WTC11 (cell line): ENCODE results near the gene STK11. TPM values are rescaled to one million over a fixed set of nuclear protein-coding genes. Genes with fewer than 3 reads are reported as not detected.

ENCODE experiments used
- ATAC-seq: fragments of 200-7000 bp; cut with Tn5 transposase; 2 replicates; pipeline ENCODE4 v1.10.0; 2021; ENCODE audit warnings: mild to moderate bottlenecking, moderate library complexity
- CTCF ChIA-PET: fragments of 300-600 bp; sonication (Branson Sonifier 250); formaldehyde crosslinking; loops from one replicate; lab custom pipeline; 2021; ENCODE audit warnings: antibody characterized with exemption; lab: Charles Lee
- POLR2A ChIA-PET: fragments of 350-600 bp; sonication (Branson Sonifier 250); formaldehyde crosslinking; loops from one replicate; lab custom pipeline; 2021; ENCODE audit warnings: antibody characterized with exemption; lab: Charles Lee
- DNase-seq: peaks from one replicate; pipeline ENCODE4 v3.0.0; 2021; ENCODE audit warnings: low spot score
- H3K27ac Mint-ChIP-seq: 2 replicates; pipeline ENCODE4 v1.8.0; 2021; ENCODE audit warnings: mixed read lengths
- H3K27me3 Mint-ChIP-seq: 2 replicates; pipeline ENCODE4 v1.8.0; 2021; ENCODE audit warnings: low read depth, mild to moderate bottlenecking, moderate library complexity, mixed read lengths
- H3K36me3 Mint-ChIP-seq: 2 replicates; pipeline ENCODE4 v1.8.0; 2021; ENCODE audit warnings: mixed read lengths
- H3K4me1 Mint-ChIP-seq: 2 replicates; pipeline ENCODE4 v1.8.0; 2022; ENCODE audit warnings: mixed read lengths
- H3K4me3 Mint-ChIP-seq: 2 replicates; pipeline ENCODE4 v1.8.0; 2021; ENCODE audit warnings: mild to moderate bottlenecking, moderate library complexity, mixed read lengths
- H3K9me3 Mint-ChIP-seq: 2 replicates; pipeline ENCODE4 v1.8.0; 2021; ENCODE audit warnings: mixed read lengths
- CREM ChIP-seq: sonication (generic); formaldehyde crosslinking; IDR thresholded peaks from 2 replicates; pipeline ENCODE4 v1.8.1; 2022; ENCODE audit warnings: mild to moderate bottlenecking, missing genetic modification reagents, moderate library complexity
- ELF4 ChIP-seq: sonication (generic); formaldehyde crosslinking; IDR thresholded peaks from 2 replicates; pipeline ENCODE4 v1.8.1; 2022; ENCODE audit warnings: low read depth, mild to moderate bottlenecking, moderate library complexity, missing genetic modification reagents
- EMX1 ChIP-seq: fragments of 250-450 bp; sonication (Bioruptor Pico); IDR thresholded peaks from 2 replicates; pipeline ENCODE4 v1.8.0; 2021; ENCODE audit warnings: mild to moderate bottlenecking
- ETV6 ChIP-seq: sonication (generic); formaldehyde crosslinking; IDR thresholded peaks from 2 replicates; pipeline ENCODE4 v1.8.1; 2022; ENCODE audit warnings: mild to moderate bottlenecking, missing genetic modification reagents
- FOXP1 ChIP-seq: sonication (generic); formaldehyde crosslinking; IDR thresholded peaks from 2 replicates; pipeline ENCODE4 v1.8.0; 2022; ENCODE audit warnings: missing genetic modification reagents, mild to moderate bottlenecking, moderate library complexity, borderline replicate concordance
- IRF2 ChIP-seq: sonication (generic); formaldehyde crosslinking; IDR thresholded peaks from 2 replicates; pipeline ENCODE4 v1.8.0; 2022; ENCODE audit warnings: low read depth, missing genetic modification reagents, borderline replicate concordance
- JUN ChIP-seq: sonication (generic); formaldehyde crosslinking; IDR thresholded peaks from 2 replicates; pipeline ENCODE4 v1.8.0; 2023; ENCODE audit warnings: mild to moderate bottlenecking, missing genetic modification reagents
- MYBL2 ChIP-seq: sonication (generic); formaldehyde crosslinking; IDR thresholded peaks from 2 replicates; pipeline ENCODE4 v1.8.1; 2023; ENCODE audit warnings: mild to moderate bottlenecking, moderate library complexity, missing genetic modification reagents
- NFATC4 ChIP-seq: fragments of 250-450 bp; sonication (Bioruptor Pico); IDR thresholded peaks from 2 replicates; pipeline ENCODE4 v1.9.0; 2021; ENCODE audit warnings: mild to moderate bottlenecking
- NFYB ChIP-seq: sonication (generic); formaldehyde crosslinking; conservative IDR thresholded peaks from 2 replicates; pipeline ENCODE4 v1.8.0; 2022; ENCODE audit warnings: low read depth, missing genetic modification reagents
- NR3C1 ChIP-seq: sonication (generic); formaldehyde crosslinking; conservative IDR thresholded peaks from 2 replicates; pipeline ENCODE4 v1.8.1; 2023; ENCODE audit warnings: low read depth, mild to moderate bottlenecking, missing genetic modification reagents
- RELA ChIP-seq: sonication (generic); formaldehyde crosslinking; IDR thresholded peaks from 2 replicates; pipeline ENCODE4 v1.8.1; 2022; ENCODE audit warnings: missing genetic modification reagents, mild to moderate bottlenecking, borderline replicate concordance
- RORB ChIP-seq: fragments of 250-450 bp; sonication (Bioruptor Pico); IDR thresholded peaks from 2 replicates; pipeline ENCODE4 v1.9.0; 2021; ENCODE audit warnings: mild to moderate bottlenecking
- SMAD4 ChIP-seq: sonication (generic); formaldehyde crosslinking; IDR thresholded peaks from 2 replicates; pipeline ENCODE4 v1.8.0; 2022; ENCODE audit warnings: mild to moderate bottlenecking, missing genetic modification reagents
- TEAD1 ChIP-seq: sonication (generic); formaldehyde crosslinking; IDR thresholded peaks from 2 replicates; pipeline ENCODE4 v1.8.0; 2022; ENCODE audit warnings: mild to moderate bottlenecking, missing genetic modification reagents
- ZBTB21 ChIP-seq: sonication (generic); formaldehyde crosslinking; IDR thresholded peaks from 2 replicates; pipeline ENCODE4 v1.8.1; 2023; ENCODE audit warnings: mild to moderate bottlenecking, missing genetic modification reagents, borderline replicate concordance
- ZNF121 ChIP-seq: sonication (generic); formaldehyde crosslinking; IDR thresholded peaks from 2 replicates; pipeline ENCODE4 v1.8.0; 2023; ENCODE audit warnings: missing genetic modification reagents
- ZNF232 ChIP-seq: sonication (generic); formaldehyde crosslinking; IDR thresholded peaks from 2 replicates; pipeline ENCODE4 v1.8.0; 2022; ENCODE audit warnings: mild to moderate bottlenecking, missing genetic modification reagents
- ZNF263 ChIP-seq: sonication (generic); formaldehyde crosslinking; IDR thresholded peaks from 2 replicates; pipeline ENCODE4 v1.8.1; 2022; ENCODE audit warnings: low read depth, mild to moderate bottlenecking, moderate library complexity, missing genetic modification reagents
- ZNF317 ChIP-seq: sonication (generic); formaldehyde crosslinking; IDR thresholded peaks from 2 replicates; pipeline ENCODE4 v1.8.1; 2023; ENCODE audit warnings: low read depth, mild to moderate bottlenecking, moderate library complexity, missing genetic modification reagents, borderline replicate concordance
- total RNA-seq: library from RNA; stranded (reverse); gene quantifications from 3 replicates; pipeline ENCODE4 v1.2.3, GENCODE V29; 2021
- TF ChIP-seq, protein P1 (sequence below): fragments of 250-450 bp; sonication (Bioruptor Pico); IDR thresholded peaks from 2 replicates; pipeline ENCODE4 v1.9.0; 2021; ENCODE audit warnings: mild to moderate bottlenecking
- TF ChIP-seq, protein P2 (sequence below): sonication (generic); formaldehyde crosslinking; IDR thresholded peaks from 2 replicates; pipeline ENCODE4 v1.8.0; 2023; ENCODE audit warnings: missing genetic modification reagents, mild to moderate bottlenecking, borderline replicate concordance
- TF ChIP-seq, protein P3 (sequence below): sonication (generic); formaldehyde crosslinking; conservative IDR thresholded peaks from 2 replicates; pipeline ENCODE4 v1.8.1; 2022; ENCODE audit warnings: mild to moderate bottlenecking, missing genetic modification reagents
- TF ChIP-seq, protein P4 (sequence below): fragments of 200-600 bp; IDR thresholded peaks from 2 replicates; pipeline ENCODE4 v1.8.0; 2022; ENCODE audit warnings: antibody characterized with exemption
- TF ChIP-seq, protein P5 (sequence below): sonication (generic); formaldehyde crosslinking; IDR thresholded peaks from 2 replicates; pipeline ENCODE4 v1.8.0; 2022; ENCODE audit warnings: mild to moderate bottlenecking, missing genetic modification reagents
- TF ChIP-seq, protein P6 (sequence below): sonication (generic); formaldehyde crosslinking; IDR thresholded peaks from 2 replicates; pipeline ENCODE4 v1.8.1; 2023; ENCODE audit warnings: mild to moderate bottlenecking, missing genetic modification reagents
- TF ChIP-seq, protein P7 (sequence below): fragments of 250-450 bp; sonication (Bioruptor Pico); conservative IDR thresholded peaks from 2 replicates; pipeline ENCODE4 v1.9.0; 2021; ENCODE audit warnings: mild to moderate bottlenecking

STK11 gene
- total RNA-seq, 1 experiment from 2014 or later: 112 TPM

DNA sequence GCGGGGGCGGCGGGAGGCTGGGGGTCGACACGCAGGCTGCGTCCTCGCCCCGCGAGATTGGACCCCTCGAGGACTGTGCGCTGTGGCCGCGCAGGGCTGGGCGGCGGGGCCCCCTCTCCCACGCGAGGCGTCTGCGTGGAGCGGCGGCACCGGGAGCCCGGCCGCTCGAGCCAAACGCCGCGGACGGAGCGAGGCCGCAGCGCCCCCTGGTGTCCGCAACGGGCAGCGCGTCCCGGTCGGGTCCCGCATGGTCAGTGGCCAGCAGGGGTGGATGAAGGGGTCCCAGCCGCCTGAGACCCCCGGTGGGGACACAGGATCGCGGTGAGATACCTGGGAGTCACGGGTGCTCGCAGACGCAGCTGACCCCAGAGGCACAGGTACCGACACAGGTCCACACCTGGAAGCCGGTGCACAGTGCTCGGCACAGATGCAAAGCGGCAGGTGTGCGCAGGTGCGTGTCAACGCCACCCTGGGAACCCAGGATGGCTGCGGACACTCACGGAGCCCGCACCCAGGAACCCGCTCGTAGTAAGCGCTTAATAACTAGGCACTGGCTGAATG is 61.4 kb downstream of the STK11 start:
- Mint-ChIP-seq H3K27me3 (peaks cover 7% of the 10 kb centered on the region), H3K4me3 (peak overlapping the region; percentile 76), H3K9me3 (no peaks in the 10 kb centered on the region), H3K36me3 (peaks cover 23% of the 10 kb centered on the region), H3K27ac (no peak overlapping the region), H3K4me1 (peaks cover 59% of the 10 kb centered on the region)
- ChIA-PET POLR2A (interaction anchor here (0.6 to 2.8 kb wide), 12 partner anchors 7 to 321 kb away, joined by 3 to 37 read pairs (median 4); partner anchors contain the start of gene FAM174C), CTCF (interaction anchor here (0.6 to 15.6 kb wide), 59 partner anchors 8 to 689 kb away, joined by 3 to 648 read pairs (median 4); partner anchors contain the start of genes ARHGAP45, ATP5F1D, FAM174C and GPX4)
- DNase-seq (peak; percentile 79), ATAC-seq (peak; percentile 2; the same call in 1 of the 2 replicates)
- TF ChIP-seq NR3C1: no peak
- TF ChIP-seq TEAD1 (CRISPR knock-in tag): peak; percentile 42; the same call in 1 of the 2 replicates
- TF ChIP-seq, protein P1, sequence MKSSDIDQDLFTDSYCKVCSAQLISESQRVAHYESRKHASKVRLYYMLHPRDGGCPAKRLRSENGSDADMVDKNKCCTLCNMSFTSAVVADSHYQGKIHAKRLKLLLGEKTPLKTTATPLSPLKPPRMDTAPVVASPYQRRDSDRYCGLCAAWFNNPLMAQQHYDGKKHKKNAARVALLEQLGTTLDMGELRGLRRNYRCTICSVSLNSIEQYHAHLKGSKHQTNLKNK (CRISPR knock-in tag): no peak
- TF ChIP-seq, protein P2, sequence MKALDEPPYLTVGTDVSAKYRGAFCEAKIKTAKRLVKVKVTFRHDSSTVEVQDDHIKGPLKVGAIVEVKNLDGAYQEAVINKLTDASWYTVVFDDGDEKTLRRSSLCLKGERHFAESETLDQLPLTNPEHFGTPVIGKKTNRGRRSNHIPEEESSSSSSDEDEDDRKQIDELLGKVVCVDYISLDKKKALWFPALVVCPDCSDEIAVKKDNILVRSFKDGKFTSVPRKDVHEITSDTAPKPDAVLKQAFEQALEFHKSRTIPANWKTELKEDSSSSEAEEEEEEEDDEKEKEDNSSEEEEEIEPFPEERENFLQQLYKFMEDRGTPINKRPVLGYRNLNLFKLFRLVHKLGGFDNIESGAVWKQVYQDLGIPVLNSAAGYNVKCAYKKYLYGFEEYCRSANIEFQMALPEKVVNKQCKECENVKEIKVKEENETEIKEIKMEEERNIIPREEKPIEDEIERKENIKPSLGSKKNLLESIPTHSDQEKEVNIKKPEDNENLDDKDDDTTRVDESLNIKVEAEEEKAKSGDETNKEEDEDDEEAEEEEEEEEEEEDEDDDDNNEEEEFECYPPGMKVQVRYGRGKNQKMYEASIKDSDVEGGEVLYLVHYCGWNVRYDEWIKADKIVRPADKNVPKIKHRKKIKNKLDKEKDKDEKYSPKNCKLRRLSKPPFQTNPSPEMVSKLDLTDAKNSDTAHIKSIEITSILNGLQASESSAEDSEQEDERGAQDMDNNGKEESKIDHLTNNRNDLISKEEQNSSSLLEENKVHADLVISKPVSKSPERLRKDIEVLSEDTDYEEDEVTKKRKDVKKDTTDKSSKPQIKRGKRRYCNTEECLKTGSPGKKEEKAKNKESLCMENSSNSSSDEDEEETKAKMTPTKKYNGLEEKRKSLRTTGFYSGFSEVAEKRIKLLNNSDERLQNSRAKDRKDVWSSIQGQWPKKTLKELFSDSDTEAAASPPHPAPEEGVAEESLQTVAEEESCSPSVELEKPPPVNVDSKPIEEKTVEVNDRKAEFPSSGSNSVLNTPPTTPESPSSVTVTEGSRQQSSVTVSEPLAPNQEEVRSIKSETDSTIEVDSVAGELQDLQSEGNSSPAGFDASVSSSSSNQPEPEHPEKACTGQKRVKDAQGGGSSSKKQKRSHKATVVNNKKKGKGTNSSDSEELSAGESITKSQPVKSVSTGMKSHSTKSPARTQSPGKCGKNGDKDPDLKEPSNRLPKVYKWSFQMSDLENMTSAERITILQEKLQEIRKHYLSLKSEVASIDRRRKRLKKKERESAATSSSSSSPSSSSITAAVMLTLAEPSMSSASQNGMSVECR (CRISPR knock-in tag): peak; percentile 69; the same call in 1 of the 2 replicates
- no peak for TF ChIP-seq EMX1
- TF ChIP-seq RELA (CRISPR knock-in tag): peak; percentile 73
- no peak for TF ChIP-seq ZNF232 (CRISPR knock-in tag)
- TF ChIP-seq FOXP1: peak; percentile 30; the same call in 1 of the 2 replicates
- TF ChIP-seq, protein P3, sequence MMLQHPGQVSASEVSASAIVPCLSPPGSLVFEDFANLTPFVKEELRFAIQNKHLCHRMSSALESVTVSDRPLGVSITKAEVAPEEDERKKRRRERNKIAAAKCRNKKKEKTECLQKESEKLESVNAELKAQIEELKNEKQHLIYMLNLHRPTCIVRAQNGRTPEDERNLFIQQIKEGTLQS: no peak
- 0 out of 2 replicates have a peak, but pooled peaks have one; percentile 3 for TF ChIP-seq NFYB (CRISPR knock-in tag)
- no peak for TF ChIP-seq ELF4 (CRISPR knock-in tag)
- TF ChIP-seq ZNF263: peak; percentile 63; the same call in 1 of the 2 replicates
- TF ChIP-seq MYBL2 (CRISPR knock-in tag): no peak
- TF ChIP-seq, protein P4, sequence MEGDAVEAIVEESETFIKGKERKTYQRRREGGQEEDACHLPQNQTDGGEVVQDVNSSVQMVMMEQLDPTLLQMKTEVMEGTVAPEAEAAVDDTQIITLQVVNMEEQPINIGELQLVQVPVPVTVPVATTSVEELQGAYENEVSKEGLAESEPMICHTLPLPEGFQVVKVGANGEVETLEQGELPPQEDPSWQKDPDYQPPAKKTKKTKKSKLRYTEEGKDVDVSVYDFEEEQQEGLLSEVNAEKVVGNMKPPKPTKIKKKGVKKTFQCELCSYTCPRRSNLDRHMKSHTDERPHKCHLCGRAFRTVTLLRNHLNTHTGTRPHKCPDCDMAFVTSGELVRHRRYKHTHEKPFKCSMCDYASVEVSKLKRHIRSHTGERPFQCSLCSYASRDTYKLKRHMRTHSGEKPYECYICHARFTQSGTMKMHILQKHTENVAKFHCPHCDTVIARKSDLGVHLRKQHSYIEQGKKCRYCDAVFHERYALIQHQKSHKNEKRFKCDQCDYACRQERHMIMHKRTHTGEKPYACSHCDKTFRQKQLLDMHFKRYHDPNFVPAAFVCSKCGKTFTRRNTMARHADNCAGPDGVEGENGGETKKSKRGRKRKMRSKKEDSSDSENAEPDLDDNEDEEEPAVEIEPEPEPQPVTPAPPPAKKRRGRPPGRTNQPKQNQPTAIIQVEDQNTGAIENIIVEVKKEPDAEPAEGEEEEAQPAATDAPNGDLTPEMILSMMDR: peak; percentile 97
- TF ChIP-seq ZBTB21 (CRISPR knock-in tag): no peak
- TF ChIP-seq, protein P5, sequence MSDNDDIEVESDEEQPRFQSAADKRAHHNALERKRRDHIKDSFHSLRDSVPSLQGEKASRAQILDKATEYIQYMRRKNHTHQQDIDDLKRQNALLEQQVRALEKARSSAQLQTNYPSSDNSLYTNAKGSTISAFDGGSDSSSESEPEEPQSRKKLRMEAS (CRISPR knock-in tag): peak; percentile 51; the same call in 1 of the 2 replicates
- no peak for TF ChIP-seq SMAD4 (CRISPR knock-in tag)
- no peak for TF ChIP-seq ZNF121
- TF ChIP-seq NFATC4 (CRISPR knock-in tag): 0 out of 2 replicates have a peak, but pooled peaks have one; percentile 58
- TF ChIP-seq IRF2: no peak
- no peak; the same call in 1 of the 2 replicates for TF ChIP-seq ETV6 (CRISPR knock-in tag)
- TF ChIP-seq ZNF317: no peak; the same call in 1 of the 2 replicates
- no peak for TF ChIP-seq JUN
- TF ChIP-seq, protein P6, sequence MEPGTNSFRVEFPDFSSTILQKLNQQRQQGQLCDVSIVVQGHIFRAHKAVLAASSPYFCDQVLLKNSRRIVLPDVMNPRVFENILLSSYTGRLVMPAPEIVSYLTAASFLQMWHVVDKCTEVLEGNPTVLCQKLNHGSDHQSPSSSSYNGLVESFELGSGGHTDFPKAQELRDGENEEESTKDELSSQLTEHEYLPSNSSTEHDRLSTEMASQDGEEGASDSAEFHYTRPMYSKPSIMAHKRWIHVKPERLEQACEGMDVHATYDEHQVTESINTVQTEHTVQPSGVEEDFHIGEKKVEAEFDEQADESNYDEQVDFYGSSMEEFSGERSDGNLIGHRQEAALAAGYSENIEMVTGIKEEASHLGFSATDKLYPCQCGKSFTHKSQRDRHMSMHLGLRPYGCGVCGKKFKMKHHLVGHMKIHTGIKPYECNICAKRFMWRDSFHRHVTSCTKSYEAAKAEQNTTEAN: no peak
- TF ChIP-seq, protein P7, sequence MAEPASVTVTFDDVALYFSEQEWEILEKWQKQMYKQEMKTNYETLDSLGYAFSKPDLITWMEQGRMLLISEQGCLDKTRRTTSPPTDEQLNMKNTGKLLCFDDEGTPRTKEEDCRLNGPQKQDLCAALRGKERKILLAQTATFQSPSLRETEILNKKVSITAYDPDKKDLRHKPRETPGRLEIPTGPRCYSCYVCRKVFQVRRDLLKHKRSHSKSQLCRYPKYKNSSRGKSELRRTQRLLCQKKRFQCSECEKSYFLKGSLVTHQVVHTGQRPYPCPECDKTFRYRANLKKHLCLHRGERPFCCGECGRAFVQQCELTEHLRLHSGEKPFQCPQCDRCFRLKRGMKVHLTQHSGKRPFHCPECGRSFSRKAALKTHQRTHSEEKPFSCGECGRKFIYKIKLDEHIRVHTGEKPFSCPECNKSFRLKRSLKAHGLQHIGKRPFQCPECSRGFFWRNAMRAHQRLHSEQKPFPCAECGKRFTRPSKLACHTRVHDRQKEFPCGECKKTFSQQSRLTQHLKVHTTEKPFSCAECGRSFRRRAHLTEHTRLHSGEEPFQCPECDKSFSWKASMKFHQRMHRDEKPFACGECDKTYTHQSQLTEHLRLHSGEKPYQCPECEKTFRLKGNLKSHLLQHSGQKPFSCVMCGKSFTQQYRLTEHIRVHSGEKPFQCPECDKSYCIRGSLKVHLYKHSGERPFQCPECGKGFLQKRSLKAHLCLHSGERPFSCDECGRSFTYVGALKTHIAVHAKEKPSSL (CRISPR knock-in tag): no peak
- no peak for TF ChIP-seq RORB (CRISPR knock-in tag)
- no peak for TF ChIP-seq CREM (CRISPR knock-in tag)
